Neuronal stem cell (in vitro differentiated cells): ENCODE measurements around the gene MASP2.
A peak's percentile ranks its signal among the peaks of the same experiment; 100 is the strongest.
"Not testable (repeated sequence)": the region's sequence is repeated elsewhere in the genome, so short reads cannot be mapped to it uniquely, and the experiment has no call there.

Source experiments
- DNase-seq: peaks from one replicate; pipeline ENCODE4 v3.0.0-alpha.2; 2013; ENCODE audit warnings: low spot score
- H2AFZ ChIP-seq: one replicate; pipeline ENCODE4 v1.6.1; 2013; ENCODE audit warnings: mild to moderate bottlenecking, low read length, inconsistent platforms
- H2AK5ac ChIP-seq: 2 replicates; pipeline ENCODE4 v1.6.1; 2013; ENCODE audit warnings: low read depth, mild to moderate bottlenecking, inconsistent platforms, low read length, moderate library complexity, mixed read lengths
- H2BK120ac ChIP-seq: 2 replicates; pipeline ENCODE4 v1.6.1; 2013; ENCODE audit warnings: low read depth, mild to moderate bottlenecking, inconsistent platforms, low read length, moderate library complexity, mixed read lengths
- H2BK12ac ChIP-seq: one replicate; pipeline ENCODE4 v1.6.1; 2013; ENCODE audit warnings: low read length, inconsistent platforms
- H2BK15ac ChIP-seq: 2 replicates; pipeline ENCODE4 v1.6.1; 2013; ENCODE audit warnings: mild to moderate bottlenecking, low read length, inconsistent platforms, mixed read lengths
- H2BK5ac ChIP-seq: one replicate; pipeline ENCODE4 v1.6.1; 2013; ENCODE audit warnings: inconsistent platforms, mild to moderate bottlenecking, low read length, moderate library complexity
- H3K14ac ChIP-seq: one replicate; pipeline ENCODE4 v1.6.1; 2013; ENCODE audit warnings: low read length, inconsistent platforms
- H3K18ac ChIP-seq: 2 replicates; pipeline ENCODE4 v1.6.1; 2013; ENCODE audit warnings: low read length, inconsistent platforms
- H3K23ac ChIP-seq: 2 replicates; pipeline ENCODE4 v1.6.1; 2013; ENCODE audit warnings: low read depth, mild to moderate bottlenecking, mixed read lengths, low read length, inconsistent platforms; ENCODE audit not compliant: poor library complexity
- H3K27ac ChIP-seq: replicated peaks from 3 replicates; pipeline ENCODE4 v1.5.1; 2013; ENCODE audit warnings: low read length, inconsistent platforms
- H3K27me3 ChIP-seq, 3 experiments: 2 replicates each; pipeline ENCODE4 v1.6.1; 2013; ENCODE audit warnings: low read length in 3 of 3, mild to moderate bottlenecking in 2 of 3, inconsistent platforms in 1 of 3, low read depth in 1 of 3, mixed read lengths in 1 of 3, moderate library complexity in 1 of 3; ENCODE audit not compliant: control insufficient read depth in 3 of 3, insufficient read depth in 3 of 3
- H3K36me3 ChIP-seq, 2 donors: replicated peaks in 1 of 2; 2 replicates each; pipeline ENCODE4 v1.6.1; 2013; ENCODE audit warnings: low read length in 2 of 2; ENCODE audit not compliant: control insufficient read depth in 2 of 2, insufficient read depth in 2 of 2
- H3K4ac ChIP-seq: 2 replicates; pipeline ENCODE4 v1.6.1; 2013; ENCODE audit warnings: inconsistent platforms, mild to moderate bottlenecking, low read length, moderate library complexity
- H3K4me1 ChIP-seq, 2 donors: 1 replicate in 1 of 2; 2 replicates in 1 of 2; pipeline ENCODE4 v1.6.1; 2013; ENCODE audit warnings: low read length in 2 of 2, low read depth in 1 of 2; ENCODE audit not compliant: control insufficient read depth in 2 of 2, insufficient read depth in 1 of 2
- H3K4me2 ChIP-seq: one replicate; pipeline ENCODE4 v1.6.1; 2013; ENCODE audit warnings: mild to moderate bottlenecking, low read length, inconsistent platforms; ENCODE audit not compliant: insufficient read depth, poor library complexity, severe bottlenecking
- H3K4me3 ChIP-seq, 2 donors: 2 replicates each; pipeline ENCODE4 v1.5.1; 2013; ENCODE audit warnings: low read length in 2 of 2, mild to moderate bottlenecking in 2 of 2, inconsistent platforms in 1 of 2, moderate library complexity in 1 of 2
- H3K79me1 ChIP-seq: one replicate; pipeline ENCODE4 v1.6.1; 2013; ENCODE audit warnings: low read depth, mild to moderate bottlenecking, inconsistent platforms, low read length, moderate library complexity
- H3K9ac ChIP-seq: one replicate; pipeline ENCODE4 v1.6.1; 2013; ENCODE audit warnings: mild to moderate bottlenecking, low read depth, low read length, inconsistent platforms; ENCODE audit not compliant: poor library complexity
- H3K9me3 ChIP-seq, 2 donors: replicated peaks in 1 of 2; 2 replicates each; pipeline versions ENCODE3 to v1.6.1; 2013; ENCODE audit warnings: low read length in 2 of 2, mild to moderate bottlenecking in 2 of 2, inconsistent platforms in 1 of 2, low read depth in 1 of 2, mixed read lengths in 1 of 2, moderate library complexity in 1 of 2; ENCODE audit not compliant: control insufficient read depth in 2 of 2, insufficient read depth in 1 of 2
- H4K8ac ChIP-seq: one replicate; pipeline ENCODE4 v1.6.1; 2013; ENCODE audit warnings: low read depth, mild to moderate bottlenecking, inconsistent platforms, low read length, moderate library complexity
- H4K91ac ChIP-seq: one replicate; pipeline ENCODE4 v1.6.1; 2013; ENCODE audit warnings: low read length, low read depth, mild to moderate bottlenecking, inconsistent platforms; ENCODE audit not compliant: poor library complexity
- WGBS, 2 donors: extraction: QIAGEN DNeasy Blood & Tissue Kit; methylation state at CpG; one replicate each; pipeline ENCODE4 v1.1.7; 2013; ENCODE audit warnings: missing lambda C conversion rate in 2 of 2, mixed read lengths in 1 of 2; ENCODE audit not compliant: insufficient read length in 2 of 2, insufficient replicate concordance in 1 of 2; ENCODE audit errors: extremely low coverage in 2 of 2; 5-methylcytosine and 5-hydroxymethylcytosine counted together

The MASP2 gene

GRCh38 chr1:11037740-11038182 lies 9.3 kb downstream of the MASP2 start:
- Histone ChIP-seq H3K4me3 (no peak overlapping the region), H2BK12ac (no peak overlapping the region), H3K9ac (no peak overlapping the region), H4K91ac (no peak overlapping the region), H2BK5ac (no peak overlapping the region), H3K4me2 (no peak overlapping the region), H3K27me3 (peaks cover 0 to 2% (median 0%) of the 10 kb centered on the region in 3 experiments), H3K18ac (no peak overlapping the region), H3K79me1 (no peaks in the 10 kb centered on the region), H2AFZ (peak overlapping the region; percentile 65), H3K27ac (no peak overlapping the region), H2AK5ac (no peak overlapping the region), H3K14ac (no peak overlapping the region), H3K4ac (no peak overlapping the region), H3K36me3 (no peaks in the 10 kb centered on the region), H3K4me1 (no peaks in the 10 kb centered on the region), H4K8ac (no peak overlapping the region), H2BK120ac (no peak overlapping the region), H3K23ac (no peak overlapping the region), H2BK15ac (no peak overlapping the region), H3K9me3 (no peaks in the 10 kb centered on the region)
- DNase-seq: peak; percentile 86
- WGBS, 2 donors: no CpG with 5 or more reads among the region's 8 CpGs

DNA sequence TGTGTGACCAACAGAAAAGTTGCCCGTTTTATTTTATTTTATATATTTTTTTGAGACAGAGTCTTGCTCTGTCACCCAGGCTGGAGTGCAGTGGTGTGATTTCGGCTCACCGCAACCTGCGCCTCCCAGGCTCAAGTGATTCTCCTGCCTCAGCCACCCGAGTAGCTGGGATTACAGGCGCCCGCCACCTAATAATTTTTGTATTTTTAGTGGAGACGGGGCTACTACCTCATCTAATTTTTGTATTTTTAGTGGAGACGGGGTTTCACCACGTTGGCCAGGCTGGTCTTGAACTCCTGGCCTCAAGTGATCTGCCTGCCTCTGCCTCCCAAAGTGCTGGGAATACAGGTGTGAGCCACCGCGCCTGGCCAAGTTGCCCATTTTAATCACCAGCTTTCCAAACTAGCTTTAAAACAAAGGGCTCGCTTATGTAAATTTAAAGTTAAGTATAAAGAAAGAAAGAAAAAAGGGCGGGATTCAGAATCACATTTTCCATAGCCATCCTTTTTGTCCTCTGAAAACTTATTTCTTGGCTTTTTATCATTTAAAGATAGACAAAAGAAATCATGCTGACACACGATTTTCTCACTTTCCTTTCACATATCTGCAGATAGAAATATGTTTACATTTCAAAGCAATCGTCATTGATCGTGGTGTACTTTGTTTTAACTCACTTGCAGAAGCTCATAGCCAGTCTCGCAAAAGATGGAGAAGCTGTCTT lies 9.9 kb downstream of the MASP2 start:
- not testable (repeated sequence) for H3K23ac ChIP-seq, H3K9ac ChIP-seq, H3K14ac ChIP-seq, H2BK15ac ChIP-seq, H3K4me3 ChIP-seq, H3K18ac ChIP-seq, H2BK12ac ChIP-seq, DNase-seq, H2AK5ac ChIP-seq, H3K27ac ChIP-seq, H2BK5ac ChIP-seq, H3K4ac ChIP-seq, H3K4me1 ChIP-seq, H4K8ac ChIP-seq, H3K27me3 ChIP-seq, H3K36me3 ChIP-seq, H2BK120ac ChIP-seq, H3K4me2 ChIP-seq, H3K79me1 ChIP-seq, H4K91ac ChIP-seq, H3K9me3 ChIP-seq
- peak overlapping the region; percentile 65 for H2AFZ ChIP-seq
- WGBS, 2 donors: no CpG with 5 or more reads among the region's 18 CpGs

DNA sequence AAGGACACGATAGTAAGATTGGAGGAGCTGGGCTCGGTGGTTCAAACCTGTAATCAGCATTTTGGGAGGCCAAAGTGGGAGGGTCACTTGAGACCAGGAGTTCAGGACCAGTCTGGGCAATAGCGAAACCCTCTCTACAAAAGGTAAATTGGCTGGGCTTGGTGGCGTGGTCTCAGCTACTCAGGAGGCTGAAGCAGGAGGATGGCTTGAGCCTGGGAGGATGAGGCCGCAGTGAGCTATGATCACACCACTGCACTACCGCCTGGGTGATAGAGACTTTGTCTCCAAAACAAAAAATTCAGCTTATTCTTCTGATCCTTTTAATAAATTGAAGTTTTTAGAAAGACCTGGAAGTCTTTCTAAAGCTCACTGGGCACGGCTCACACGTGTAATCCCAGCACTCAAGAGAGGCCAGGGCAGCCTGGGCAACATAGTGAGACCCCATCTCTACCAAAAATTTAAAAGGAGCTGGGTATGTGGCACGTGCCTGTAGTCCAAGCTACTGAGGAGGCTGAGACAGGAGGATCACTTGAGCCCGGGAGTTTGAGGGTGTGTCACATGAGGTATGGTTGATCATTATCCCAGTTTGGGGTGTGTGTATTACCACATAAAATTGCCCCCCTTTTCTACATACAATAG lies 15.3 kb downstream of the MASP2 start:
- no peak overlapping the region for H3K4ac ChIP-seq

DNA sequence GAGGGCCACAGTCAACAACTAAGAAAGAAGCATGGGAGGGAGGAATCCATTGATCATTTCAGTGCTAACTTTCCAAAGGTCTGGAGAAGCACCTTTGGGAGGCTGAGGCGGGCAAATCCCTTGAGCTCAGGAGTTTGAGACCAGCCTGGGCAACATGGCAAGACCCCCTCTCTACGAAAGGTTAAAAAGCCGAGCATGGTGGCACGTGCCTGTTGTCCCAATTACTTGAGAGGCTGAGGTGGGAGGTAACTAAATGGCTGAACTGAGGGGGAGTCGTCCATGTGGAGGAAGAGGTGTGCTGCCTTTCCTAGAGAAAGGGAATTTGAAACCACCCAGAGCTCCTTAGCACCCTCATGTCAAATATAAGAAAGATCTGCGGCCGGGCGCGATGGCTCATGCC lies 16.2 kb downstream of the MASP2 start:
- DNase-seq: no peak
- Histone ChIP-seq H2AK5ac (no peak overlapping the region), H3K18ac (no peak overlapping the region), H3K79me1 (peaks cover 3% of the 10 kb centered on the region), H2BK5ac (no peak overlapping the region), H3K4ac (no peak overlapping the region), H4K91ac (no peak overlapping the region), H3K27me3 (no peaks in the 10 kb centered on the region), H3K9ac (no peak overlapping the region), H2BK12ac (no peak overlapping the region), H3K4me3 (no peak overlapping the region), H3K4me1 (no peaks in the 10 kb centered on the region), H3K23ac (no peak overlapping the region), H3K27ac (no peak overlapping the region), H3K36me3 (peaks cover 4 to 45% of the 10 kb centered on the region in 2 donors), H2AFZ (no peak overlapping the region), H4K8ac (no peak overlapping the region), H3K9me3 (no peaks in the 10 kb centered on the region), H3K14ac (no peak overlapping the region), H2BK120ac (no peak overlapping the region), H2BK15ac (no peak overlapping the region), H3K4me2 (no peak overlapping the region)
- WGBS, 2 donors: no CpG with 5 or more reads among the region's 9 CpGs

More for the DNA sequence above, 15.3 kb downstream of the MASP2 start:
- no peak overlapping the region for H2AFZ ChIP-seq
- no peak overlapping the region for H4K91ac ChIP-seq
- no peaks in the 10 kb centered on the region for H3K27me3 ChIP-seq
- H3K4me1 ChIP-seq: no peaks in the 10 kb centered on the region
- no peak overlapping the region for H2BK15ac ChIP-seq
- peaks cover 3% of the 10 kb centered on the region for H3K79me1 ChIP-seq
- H2BK120ac ChIP-seq: no peak overlapping the region
- no peak overlapping the region for H4K8ac ChIP-seq
- H3K27ac ChIP-seq: no peak overlapping the region
- no CpG with 5 or more reads among the region's 10 CpGs for WGBS, 2 donors
- H2AK5ac ChIP-seq: no peak overlapping the region
- H3K4me3 ChIP-seq: no peak overlapping the region
- H3K14ac ChIP-seq: no peak overlapping the region
- H2BK12ac ChIP-seq: no peak overlapping the region
- no peak overlapping the region for H2BK5ac ChIP-seq
- H3K23ac ChIP-seq: no peak overlapping the region
- no peak overlapping the region for H3K9ac ChIP-seq
- no peak overlapping the region for H3K4me2 ChIP-seq
- no peak for DNase-seq
- peaks cover 3 to 36% of the 10 kb centered on the region in 2 donors for H3K36me3 ChIP-seq
- H3K9me3 ChIP-seq: no peaks in the 10 kb centered on the region
- H3K18ac ChIP-seq: no peak overlapping the region
